ENCODE measurements around the gene FNDC8.
"Not testable (repeated sequence)": the region's sequence is repeated elsewhere in the genome, so short reads cannot be mapped to it uniquely, and the experiment has no call there.

Gene FNDC8

GRCh38 chr17:35095741-35096140 lies 25.7 kb upstream of the FNDC8 start:
- no peak for DNase-seq (ENCODE audit: low read depth)

GRCh38 chr17:35097776-35098175 lies 23.6 kb upstream of the FNDC8 start:
- DNase-seq (ENCODE audit: low read depth), result no peak

- DNase-seq (ENCODE audit: low read depth), result no peak
These were observed 21.5 kb upstream of the FNDC8 start for GRCh38 chr17:35099908-35100307.

GRCh38 chr17:35101036-35101435 lies 20.4 kb upstream of the FNDC8 start:
- no peak for DNase-seq (ENCODE audit: low read depth)

GRCh38 chr17:35101725-35102124 lies 19.7 kb upstream of the FNDC8 start:
- DNase-seq (ENCODE audit: low read depth), result no peak

GRCh38 chr17:35103271-35103670 lies 18.1 kb upstream of the FNDC8 start:
- no peak for DNase-seq (ENCODE audit: low read depth)

- no peak for DNase-seq (ENCODE audit: low read depth)
These were observed 16.5 kb upstream of the FNDC8 start for GRCh38 chr17:35104844-35105450.

GRCh38 chr17:35110791-35111190 lies 10.6 kb upstream of the FNDC8 start:
- not testable (repeated sequence) for DNase-seq (ENCODE audit: low read depth)

GRCh38 chr17:35116845-35117244 lies 4.6 kb upstream of the FNDC8 start:
- no peak for DNase-seq (ENCODE audit: low read depth)

- DNase-seq (ENCODE audit: low read depth), result no peak
These were observed 3.4 kb upstream of the FNDC8 start for GRCh38 chr17:35117984-35118383.

- DNase-seq (ENCODE audit: low read depth), result no peak
These were observed 1.8 kb upstream of the FNDC8 start, which contains the start of gene RAD51D for GRCh38 chr17:35119370-35120165. RAD51D (minus strand) TSS chr17:35119860; CDS start chr17:35119613, 247 bp downstream.

- DNase-seq (ENCODE audit: low read depth), result no peak
These were observed 6.5 kb downstream of the FNDC8 start for GRCh38 chr17:35127751-35128514.

- DNase-seq (ENCODE audit: low read depth), result no peak
These were observed 7.9 kb downstream of the FNDC8 start for GRCh38 chr17:35129154-35129972.

- no peak for DNase-seq (ENCODE audit: low read depth)
These were observed 8.5 kb downstream of the FNDC8 start for GRCh38 chr17:35129973-35130351.

- DNase-seq (ENCODE audit: low read depth), result no peak
These were observed 9.0 kb downstream of the FNDC8 start for GRCh38 chr17:35130392-35130791.

- DNase-seq (ENCODE audit: low read depth), result no peak
These were observed 10.7 kb downstream of the FNDC8 start for GRCh38 chr17:35132099-35132498.

GRCh38 chr17:35132816-35133550 lies 11.6 kb downstream of the FNDC8 start:
- DNase-seq (ENCODE audit: low read depth), result no peak

GRCh38 chr17:35135322-35135721 lies 13.9 kb downstream of the FNDC8 start:
- no peak for DNase-seq (ENCODE audit: low read depth)

GRCh38 chr17:35138218-35138617 lies 16.8 kb downstream of the FNDC8 start:
- no peak for DNase-seq (ENCODE audit: low read depth)

- peak; percentile 30 for DNase-seq (ENCODE audit: low read depth)
These were observed 20.5 kb downstream of the FNDC8 start, which contains the start of gene NLE1 for GRCh38 chr17:35141681-35142466. NLE1 (minus strand) TSS chr17:35142303; CDS start chr17:35142275, 28 bp downstream.

- no peak for DNase-seq (ENCODE audit: low read depth)
These were observed 21.0 kb downstream of the FNDC8 start for GRCh38 chr17:35142467-35142796.
